PFSK-1 (cell line): ENCODE data around the gene MAP4K2.

ENCODE experiments used
- FOXP2 ChIP-seq: optimal IDR thresholded peaks from 2 replicates; pipeline ENCODE3; 2011; ENCODE audit warnings: borderline replicate concordance, control low read depth, inconsistent platforms; ENCODE audit not compliant: insufficient read depth; ENCODE audit errors: extremely low read length, extremely low read depth
- POLR2AphosphoS5 ChIP-seq: IDR thresholded peaks from 2 replicates; pipeline ENCODE4 v1.6.1; 2012; ENCODE audit warnings: low read depth, mild to moderate bottlenecking, control low read depth, low read length, moderate library complexity
- REST ChIP-seq, 2 experiments: IDR thresholded peaks; 2 replicates each; pipeline versions ENCODE4 v1.6.1 to v1.8.0; 2011 to 2012; ENCODE audit warnings: low read depth in 2 of 2, low read length in 2 of 2, control low read depth in 1 of 2, inconsistent platforms in 1 of 2, mild to moderate bottlenecking in 1 of 2, moderate library complexity in 1 of 2; ENCODE audit not compliant: insufficient read depth in 1 of 2
- SIN3A ChIP-seq: IDR thresholded peaks from 2 replicates; pipeline ENCODE4 v1.6.1; 2012; ENCODE audit warnings: mild to moderate bottlenecking, low read length, moderate library complexity, borderline replicate concordance; ENCODE audit not compliant: insufficient read depth
- TAF1 ChIP-seq: IDR thresholded peaks from 2 replicates; pipeline ENCODE4 v1.6.1; 2012; ENCODE audit warnings: low read length, control low read depth, borderline replicate concordance; ENCODE audit not compliant: insufficient read depth

GRCh38 chr11:64745189-64745520 is 57.9 kb downstream of the MAP4K2 start:
- no peak for TF ChIP-seq POLR2AphosphoS5
- no peak for TF ChIP-seq REST (IDR thresholded peaks at IDR 0.05; ENCODE audit: insufficient read depth in 1 of 2, low read depth in 2 of 2, low read length in 2 of 2)
- no peak for TF ChIP-seq SIN3A
- TF ChIP-seq TAF1 = no peak
- TF ChIP-seq FOXP2 = no peak
